GOT3 (cell line): ENCODE results near the gene HOXD8.
A peak's percentile ranks its signal among the peaks of the same experiment; 100 is the strongest.

Experiments used
- DNase-seq: peaks from one replicate; lab custom pipeline; 2025; ENCODE audit warnings: mixed read lengths; lab: John Stamatoyannopoulos, UW

Gene HOXD8

DNA sequence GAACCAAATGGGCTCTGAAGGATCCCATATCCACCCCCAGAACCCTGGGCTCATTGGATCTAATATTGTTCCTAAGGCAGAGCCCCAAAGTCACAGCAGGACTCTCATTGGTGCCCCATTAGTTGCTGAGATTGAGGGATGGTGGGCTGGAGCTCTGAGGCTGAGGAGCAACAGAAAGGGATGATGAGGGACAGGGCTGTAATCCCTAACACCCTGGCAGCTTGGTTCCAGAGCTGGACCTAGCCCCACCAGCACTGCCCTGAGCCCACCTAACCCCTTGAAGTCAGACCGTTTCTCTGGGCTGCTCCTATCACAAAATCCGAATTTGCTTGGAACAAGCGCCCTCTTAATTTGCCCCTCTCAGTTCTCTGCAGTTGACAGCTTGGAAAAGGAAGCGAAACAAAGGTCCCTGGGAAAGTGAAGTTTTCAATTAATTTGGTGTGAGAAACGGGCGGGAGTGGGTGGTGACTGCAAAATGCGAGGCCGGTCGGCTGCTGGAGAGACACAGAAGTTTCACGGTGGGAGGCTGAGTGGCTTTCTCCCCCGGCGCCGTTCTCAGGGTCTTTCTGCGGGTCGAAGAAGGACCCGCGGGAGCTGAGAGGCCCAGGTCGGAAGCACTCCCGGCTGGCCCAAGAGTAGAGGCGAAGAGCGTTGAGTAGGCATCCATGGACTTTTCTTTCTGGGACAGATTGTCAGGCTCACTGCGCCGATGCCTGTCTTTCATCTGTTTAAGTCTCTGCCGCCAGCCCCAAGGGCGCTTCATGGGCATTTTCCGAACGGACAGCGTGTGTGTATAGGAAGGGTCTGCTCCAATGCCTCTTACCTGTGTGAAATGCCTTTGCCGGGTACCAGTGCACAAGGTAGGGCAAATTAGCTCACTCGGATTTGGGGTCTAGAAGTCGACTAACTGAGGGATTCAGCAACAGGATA is 37.9 kb upstream of the HOXD8 start:
- DNase-seq: no peak

DNA sequence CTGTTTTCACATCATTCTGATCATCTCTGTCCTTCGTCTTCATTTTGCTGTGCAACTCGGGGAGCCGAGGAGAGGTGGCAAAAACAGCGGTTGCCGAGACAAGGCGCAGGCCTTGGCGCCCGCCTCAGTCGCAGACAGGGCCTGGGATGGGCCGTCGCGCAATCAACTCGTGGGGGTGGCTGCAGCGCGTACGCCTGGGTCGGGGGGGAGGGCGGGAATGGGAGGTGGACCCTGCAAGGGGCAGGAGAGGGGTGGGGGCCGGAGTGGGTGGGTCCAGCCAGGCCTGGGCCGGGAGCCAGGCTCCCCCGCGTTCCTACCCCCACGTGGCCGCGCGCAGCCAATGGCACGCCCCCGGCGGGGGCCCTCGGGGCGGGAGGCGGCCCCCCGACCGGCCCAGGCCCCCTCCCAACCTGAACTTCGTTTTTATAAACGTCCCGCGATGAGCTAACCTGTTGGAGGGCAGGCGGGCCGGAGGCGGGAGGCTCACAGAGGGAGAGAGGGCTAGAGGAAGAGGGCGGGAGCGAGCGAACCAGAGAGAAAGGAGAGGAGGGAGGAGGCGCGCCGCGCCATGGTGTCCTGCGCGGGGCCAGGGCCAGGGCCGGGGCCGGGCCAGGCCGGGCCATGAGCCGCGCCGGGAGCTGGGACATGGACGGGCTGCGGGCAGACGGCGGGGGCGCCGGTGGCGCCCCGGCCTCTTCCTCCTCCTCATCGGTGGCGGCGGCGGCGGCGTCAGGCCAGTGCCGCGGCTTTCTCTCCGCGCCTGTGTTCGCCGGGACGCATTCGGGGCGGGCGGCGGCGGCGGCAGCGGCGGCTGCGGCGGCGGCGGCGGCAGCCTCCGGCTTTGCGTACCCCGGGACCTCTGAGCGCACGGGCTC is 37.0 kb upstream of the HOXD8 start, which contains the start of gene HOXD13:
Gene HOXD13, plus strand, starts transcription at position 452 of the 875 bp plus-strand sequence. Its CDS starts 170 bp downstream, at position 622.
- no peak for DNase-seq

DNA sequence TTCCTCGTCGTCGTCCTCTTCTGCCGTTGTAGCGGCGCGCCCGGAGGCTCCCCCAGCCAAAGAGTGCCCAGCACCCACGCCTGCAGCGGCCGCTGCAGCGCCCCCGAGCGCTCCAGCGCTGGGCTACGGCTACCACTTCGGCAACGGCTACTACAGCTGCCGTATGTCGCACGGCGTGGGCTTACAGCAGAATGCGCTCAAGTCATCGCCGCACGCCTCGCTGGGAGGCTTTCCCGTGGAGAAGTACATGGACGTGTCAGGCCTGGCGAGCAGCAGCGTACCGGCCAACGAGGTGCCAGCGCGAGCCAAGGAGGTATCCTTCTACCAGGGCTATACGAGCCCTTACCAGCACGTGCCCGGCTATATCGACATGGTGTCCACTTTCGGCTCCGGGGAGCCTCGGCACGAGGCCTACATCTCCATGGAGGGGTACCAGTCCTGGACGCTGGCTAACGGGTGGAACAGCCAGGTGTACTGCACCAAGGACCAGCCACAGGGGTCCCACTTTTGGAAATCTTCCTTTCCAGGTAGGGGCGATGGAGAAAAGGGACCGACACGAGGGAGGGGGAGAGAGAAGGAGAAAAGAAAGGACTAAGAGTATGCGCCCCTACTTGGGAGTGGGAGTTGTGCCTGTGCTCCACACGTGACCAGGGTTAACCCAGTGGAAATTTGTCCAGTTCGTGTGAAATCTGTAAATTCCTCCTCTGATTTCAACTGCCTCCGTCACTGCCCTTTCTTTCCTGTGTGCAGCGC is 36.2 kb upstream of the HOXD8 start:
- DNase-seq: no peak

DNA sequence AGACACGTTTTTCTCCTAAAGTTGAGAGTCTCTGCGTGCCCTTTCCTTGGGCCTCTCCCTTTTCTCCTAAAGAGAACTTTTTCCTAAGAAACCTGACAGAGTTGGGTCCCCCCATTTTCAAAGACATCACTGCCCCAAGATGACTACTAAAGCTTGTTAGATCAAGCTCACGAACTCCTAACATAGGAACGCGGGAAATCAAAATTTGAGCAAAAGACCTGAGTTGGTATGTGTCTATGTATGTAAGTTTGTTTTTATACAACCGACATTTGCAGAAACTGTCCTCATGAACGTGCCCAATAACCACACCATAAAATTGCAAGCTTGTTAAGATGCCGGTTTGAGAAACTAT is 35.6 kb upstream of the HOXD8 start:
- DNase-seq: no peak

DNA sequence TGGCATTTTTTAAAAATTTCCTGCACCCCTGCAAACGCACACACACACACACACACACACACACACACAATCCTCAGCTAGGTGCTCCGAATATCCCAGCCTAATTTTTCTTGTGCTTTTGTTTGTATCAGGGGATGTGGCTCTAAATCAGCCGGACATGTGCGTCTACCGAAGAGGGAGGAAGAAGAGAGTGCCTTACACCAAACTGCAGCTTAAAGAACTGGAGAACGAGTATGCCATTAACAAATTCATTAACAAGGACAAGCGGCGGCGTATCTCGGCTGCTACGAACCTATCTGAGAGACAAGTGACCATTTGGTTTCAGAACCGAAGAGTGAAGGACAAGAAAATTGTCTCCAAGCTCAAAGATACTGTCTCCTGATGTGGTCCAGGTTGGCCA is 35.2 kb upstream of the HOXD8 start:
- DNase-seq: no peak

DNA sequence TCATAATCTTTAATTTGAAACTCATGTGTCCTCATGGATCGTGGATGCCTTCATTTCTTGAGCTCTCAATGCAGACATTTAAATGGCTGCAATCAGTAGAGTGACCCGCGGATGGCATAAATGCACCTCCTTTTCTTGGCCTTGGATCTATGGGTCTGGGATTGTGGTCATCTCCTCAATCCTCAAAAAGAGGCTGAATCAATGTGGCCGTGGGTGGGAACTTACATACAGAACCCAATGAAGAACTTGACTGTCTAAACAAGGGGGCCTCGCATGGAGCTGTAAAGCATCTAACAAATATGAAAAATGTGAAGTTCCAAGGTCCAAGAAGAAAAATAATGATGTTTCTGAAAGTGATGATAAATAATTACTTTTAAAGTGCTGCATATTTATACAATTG is 34.1 kb upstream of the HOXD8 start:
- no peak for DNase-seq

DNA sequence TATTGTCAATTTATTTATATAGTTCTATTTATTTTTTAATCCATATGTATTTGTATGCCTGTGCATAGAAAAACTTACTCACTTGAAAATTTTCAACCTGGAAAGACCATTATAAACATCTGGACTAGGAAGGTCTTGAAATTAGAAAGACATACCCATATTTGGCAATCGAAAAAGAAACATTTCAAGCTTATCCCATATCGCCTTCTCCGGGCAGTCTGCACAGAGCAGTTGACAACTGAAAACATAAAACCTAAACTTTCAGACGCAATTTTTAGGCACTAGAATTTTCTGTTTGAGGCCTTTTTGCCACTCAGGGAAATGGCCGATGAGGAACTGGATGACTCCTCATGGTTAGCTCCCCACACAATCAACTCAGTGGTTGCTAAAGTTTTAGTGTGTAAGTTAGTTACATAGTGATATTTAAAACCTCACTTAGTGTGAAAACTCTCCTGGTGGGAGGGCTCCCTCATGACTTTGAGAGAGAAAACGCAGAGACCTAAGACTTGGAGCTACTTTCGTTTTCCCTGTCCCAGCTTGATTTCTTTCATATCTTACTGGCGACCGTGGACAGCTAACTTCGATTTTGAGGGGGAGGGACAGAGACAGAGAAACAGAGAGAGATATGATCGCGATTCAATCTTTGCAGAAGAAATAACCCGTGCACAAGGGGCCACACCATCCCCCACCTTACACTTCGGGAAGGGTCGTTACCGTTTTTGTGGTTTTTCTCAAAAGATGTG is 33.1 kb upstream of the HOXD8 start:
- no peak for DNase-seq

DNA sequence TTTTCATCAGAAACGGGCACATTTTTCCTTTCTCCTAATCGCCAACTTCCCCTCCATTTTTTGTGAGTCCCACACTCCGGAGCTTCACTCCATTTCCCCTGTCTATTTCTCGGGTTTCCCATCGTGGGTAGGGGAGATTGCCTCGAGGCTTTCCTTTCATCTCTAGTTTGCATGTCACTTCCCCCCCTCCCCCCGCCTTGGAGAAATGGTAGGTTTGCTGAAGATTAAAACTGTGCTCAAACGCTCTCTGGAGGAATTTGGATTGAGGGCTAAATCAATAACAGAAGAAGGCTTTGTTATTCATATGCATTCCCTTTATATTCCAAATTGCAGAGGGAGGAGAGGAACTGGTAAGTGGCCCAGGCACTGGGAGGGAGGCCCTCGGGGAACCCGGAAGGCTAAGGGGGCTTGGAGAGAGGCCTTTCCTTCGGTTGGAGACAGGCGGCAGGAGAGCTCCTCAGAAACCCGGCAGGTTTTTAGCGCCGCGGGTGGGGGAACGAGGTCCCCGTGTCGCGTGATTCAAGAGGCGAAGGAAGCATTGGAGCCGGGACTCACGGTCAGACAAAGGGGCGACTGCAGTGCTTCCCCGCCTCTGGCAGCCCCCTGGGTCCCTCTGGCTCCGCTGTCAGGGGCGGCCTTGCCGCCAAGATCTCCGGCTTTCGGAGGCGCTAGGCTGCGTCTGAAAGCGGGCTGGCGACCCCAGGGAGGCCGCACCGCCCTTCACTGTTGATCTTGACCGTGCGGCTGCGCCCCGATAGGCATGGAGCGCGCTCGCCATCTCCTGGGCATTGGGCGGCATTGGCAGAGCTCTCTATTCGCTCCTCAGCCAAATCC is 32.3 kb upstream of the HOXD8 start:
- DNase-seq: peak; percentile 52

DNA sequence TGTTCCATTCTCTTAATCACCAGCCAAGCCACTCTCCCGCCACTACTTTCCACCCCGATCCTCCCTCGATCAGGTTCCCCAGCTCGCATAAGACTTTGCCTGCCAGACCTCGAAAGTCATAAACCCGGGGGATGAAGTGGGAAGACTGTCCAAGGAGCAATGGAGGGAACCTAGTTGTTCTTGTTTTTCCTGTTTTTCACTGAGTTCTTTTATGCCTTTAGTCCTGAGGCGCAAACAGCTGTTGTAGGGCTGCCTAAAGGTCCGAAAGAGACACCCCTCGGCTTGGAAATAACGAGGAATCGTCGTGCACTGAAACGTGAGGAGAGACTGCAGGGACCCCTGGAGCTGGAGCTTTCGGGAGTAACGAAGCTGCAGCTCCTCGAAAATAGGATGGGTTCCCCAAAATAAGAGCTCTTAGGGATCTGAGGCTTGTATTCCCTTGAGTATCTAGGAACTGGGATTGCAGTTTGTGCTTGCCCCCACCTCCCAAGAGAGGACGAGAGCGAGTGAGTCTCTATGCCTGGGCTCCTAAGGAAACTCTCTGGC is 31.6 kb upstream of the HOXD8 start:
- no peak for DNase-seq

DNA sequence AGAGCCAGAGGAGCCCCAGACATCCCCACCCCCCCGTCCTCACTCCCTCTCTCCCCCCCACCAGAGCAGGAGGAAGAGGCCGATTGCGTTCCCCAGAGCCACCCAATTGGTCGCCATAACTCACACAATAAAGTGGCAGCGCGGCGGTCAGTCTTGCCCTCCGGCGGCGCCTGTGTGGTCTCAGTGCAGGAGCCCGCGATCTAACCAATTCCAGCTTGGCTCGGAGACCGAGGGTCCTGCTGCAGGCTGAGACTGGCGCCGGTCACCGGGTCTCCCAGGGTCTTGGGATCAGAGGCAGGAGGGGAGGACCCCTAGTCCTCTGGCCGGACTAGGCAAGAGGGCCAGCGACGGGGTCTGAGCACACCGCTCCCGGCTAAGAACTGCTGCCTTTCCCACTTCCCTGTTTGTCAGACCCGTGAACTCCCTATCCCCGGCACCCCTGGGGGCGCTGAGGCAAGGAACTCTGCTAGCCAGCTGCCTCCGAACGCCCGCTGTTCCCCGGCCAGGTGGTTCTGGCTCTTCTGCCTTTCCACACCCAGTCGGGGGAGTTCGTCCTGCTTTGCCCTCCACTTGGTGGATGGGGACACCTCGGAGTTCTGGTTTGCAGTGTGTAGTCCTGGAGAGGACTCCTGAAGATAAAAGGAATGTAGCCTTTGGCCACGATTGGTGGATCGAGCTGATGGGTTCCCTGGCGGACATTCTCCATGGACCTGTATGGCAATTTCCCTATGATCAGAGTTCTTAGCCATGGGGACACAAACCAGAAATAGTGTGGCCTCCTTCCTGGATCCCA is 30.9 kb upstream of the HOXD8 start:
- DNase-seq: no peak

DNA sequence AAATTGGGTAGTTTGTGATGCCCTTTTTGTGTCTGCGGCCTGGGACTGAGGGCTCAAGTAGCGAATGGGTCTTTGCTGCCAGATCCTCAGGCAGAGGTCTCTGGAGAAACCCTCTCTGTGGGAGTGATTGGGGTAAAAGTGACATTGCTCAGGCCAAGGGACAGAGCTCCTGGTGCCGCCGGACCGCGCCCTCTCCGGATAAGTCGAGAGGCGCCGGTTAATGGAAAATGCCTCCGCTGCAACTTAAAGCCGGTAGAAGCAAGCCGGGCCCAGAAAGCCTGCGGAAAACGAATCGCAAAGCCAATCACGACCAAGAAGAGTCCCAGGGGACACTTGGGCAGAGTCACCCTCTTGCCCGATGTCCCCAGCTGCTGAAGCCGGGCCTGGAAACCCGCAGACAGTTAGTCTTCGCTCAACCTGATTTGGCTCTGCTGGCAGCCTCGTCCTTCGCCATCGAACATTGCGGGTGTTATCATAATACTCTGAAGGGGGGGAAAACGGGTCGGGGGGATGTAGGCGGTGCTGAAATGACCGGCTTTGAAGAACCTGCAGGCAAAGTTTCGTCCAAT is 30.3 kb upstream of the HOXD8 start:
- no peak for DNase-seq

DNA sequence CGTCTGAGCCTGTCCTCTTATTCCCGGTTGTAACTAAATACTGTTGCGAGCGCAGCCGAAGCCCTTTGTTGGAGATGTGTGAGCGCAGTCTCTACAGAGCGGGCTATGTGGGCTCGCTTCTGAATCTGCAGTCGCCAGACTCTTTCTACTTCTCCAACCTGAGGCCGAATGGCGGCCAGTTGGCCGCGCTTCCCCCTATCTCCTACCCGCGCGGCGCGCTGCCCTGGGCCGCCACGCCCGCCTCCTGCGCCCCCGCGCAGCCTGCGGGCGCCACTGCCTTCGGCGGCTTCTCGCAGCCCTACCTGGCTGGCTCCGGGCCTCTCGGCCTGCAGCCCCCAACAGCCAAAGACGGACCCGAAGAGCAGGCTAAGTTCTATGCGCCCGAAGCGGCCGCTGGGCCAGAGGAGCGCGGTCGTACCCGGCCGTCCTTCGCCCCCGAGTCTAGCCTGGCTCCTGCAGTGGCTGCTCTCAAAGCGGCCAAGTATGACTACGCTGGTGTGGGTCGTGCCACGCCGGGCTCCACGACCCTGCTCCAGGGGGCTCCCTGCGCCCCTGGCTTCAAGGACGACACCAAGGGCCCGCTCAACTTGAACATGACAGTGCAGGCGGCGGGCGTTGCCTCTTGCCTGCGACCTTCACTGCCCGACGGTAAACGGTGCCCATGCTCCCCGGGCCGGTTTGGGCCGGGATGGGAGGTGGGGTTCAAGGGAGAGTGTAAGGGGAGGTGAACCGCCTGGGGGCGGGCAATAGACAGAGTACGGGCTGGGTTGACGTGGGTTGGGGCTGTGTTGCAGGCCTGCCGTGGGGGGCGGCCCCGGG is 29.6 kb upstream of the HOXD8 start, which contains the start of gene HOXD12:
Gene HOXD12, plus strand, starts transcription at position 68 of the 819 bp plus-strand sequence. Its CDS starts 7 bp downstream, at position 75.
- no peak for DNase-seq

DNA sequence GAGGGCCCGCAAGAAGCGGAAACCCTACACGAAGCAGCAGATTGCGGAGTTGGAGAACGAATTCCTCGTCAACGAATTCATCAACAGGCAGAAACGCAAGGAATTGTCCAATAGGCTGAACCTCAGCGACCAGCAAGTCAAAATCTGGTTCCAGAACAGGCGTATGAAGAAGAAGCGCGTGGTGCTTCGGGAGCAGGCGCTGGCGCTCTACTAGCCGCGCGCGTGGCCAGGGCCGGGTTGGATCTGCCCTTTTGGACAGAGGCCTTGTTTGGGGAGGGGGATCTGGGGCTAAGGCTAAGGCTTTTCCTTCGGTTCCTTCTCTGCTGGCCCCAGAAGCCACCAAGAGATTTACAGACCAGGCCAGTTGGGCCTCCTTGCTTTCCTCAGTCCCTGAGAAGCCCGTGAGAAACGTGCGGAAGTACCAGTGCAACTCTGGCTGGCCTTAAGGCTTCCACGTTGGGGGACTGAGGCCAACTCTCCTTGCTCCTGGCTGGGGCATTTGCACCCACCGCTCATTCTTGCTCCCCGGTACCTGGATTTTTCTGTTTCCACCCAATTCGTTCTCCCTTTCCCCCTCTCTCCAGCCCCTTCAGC is 28.9 kb upstream of the HOXD8 start:
- no peak for DNase-seq

DNA sequence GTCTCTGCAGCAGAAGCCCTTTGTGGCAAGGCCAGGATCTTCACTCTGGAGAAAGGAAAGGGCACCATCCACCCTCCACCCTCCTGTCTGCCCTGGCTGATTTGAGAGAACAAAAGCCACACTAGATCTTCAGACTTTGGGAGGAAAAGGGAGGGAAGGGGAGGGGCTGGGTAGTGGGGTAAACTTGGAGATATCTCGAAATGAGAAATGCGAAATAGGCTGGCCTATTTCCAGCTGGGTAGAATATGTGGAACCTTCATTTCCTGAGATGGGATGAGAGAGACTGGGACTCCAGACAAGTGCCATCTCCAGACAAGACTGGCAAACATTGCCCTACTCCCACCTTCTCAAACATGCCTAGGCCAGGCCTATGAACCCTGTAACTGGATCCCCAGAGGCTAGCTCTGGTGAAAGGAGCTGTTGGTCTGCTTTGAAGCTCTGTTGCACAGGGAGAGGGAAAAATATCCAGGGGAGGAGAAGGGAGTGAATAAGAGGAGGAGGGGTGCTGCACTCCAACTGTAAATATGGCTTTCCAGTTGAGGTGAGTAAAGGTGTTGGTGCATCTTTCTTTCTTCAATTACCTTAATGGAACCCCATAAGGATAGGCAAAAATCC is 28.2 kb upstream of the HOXD8 start:
- DNase-seq: no peak

DNA sequence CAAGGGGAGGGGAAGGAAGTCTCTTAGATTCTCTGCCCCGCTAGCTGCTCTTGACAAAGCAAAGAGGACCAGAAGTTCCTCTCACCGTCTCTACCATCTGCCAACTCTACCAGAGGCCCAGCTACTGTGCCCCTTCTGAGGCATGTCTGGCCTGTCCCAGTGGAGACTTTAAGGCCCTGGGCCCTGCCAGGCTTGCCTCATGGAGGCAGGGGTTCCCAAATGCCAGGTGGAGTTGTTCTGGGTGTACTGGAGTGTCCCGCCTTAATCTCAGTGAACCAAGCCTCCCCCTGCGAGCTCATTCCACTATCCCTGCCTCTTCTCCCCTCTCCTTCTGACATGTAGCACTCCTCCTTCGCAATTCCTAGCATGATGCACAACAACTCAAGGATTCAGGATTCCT is 27.7 kb upstream of the HOXD8 start:
- DNase-seq: no peak

DNA sequence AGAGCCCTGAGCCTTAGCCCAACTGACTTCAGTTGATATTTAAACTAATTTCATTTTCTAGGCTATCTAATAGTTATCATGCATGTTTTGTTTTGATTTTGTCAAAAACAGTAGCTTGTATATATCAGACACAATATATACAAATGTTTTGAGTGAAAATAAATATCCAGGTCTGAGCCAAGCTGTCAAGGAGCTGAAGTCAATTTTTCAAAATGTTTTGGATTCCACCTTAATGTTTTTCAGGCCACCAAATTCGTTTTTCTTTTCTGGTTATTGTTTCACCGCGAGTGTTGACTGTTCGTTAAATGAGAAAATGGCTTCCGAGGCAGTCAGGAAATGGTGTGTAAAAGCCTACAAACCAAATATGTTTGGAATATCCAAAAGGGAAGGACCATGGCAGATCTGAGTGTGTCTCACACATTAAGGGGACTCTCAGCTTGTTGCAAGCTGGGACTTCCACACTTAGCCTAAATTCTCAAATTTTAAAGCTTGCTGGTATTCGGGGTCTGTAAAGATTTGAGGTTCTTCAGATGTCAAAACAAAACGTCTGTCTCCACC is 27.1 kb upstream of the HOXD8 start:
- no peak for DNase-seq

DNA sequence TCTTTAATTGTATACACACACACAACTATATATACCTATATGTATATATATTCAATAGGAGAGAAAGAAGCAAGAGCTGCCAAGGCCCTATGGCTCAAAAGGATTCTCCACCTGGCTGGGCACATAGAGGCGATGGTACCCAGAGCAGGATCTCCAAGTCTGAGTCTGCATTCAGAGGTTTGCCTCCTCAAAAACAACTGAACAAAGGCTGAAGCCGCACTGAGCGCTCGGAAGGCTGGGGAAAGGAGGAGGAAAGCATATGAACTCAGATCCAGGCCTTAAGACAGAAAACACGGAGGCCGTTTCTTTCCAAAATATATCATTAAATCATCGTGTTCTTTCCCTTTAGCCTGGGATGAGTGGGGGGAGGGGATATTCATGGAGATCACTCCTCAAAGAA is 26.3 kb upstream of the HOXD8 start:
- DNase-seq: no peak
